GM23338 (cell line): ENCODE data around the gene PCK2. TPM values are rescaled to one million over a fixed set of nuclear protein-coding genes. Genes with fewer than 3 reads are reported as not detected.

Experiments
- ATAC-seq: fragments of 200-7000 bp; cut with Tn5 transposase; 3 replicates; pipeline ENCODE4 v1.9.1; 2020
- DNase-seq: peaks from one replicate; pipeline ENCODE4 v3.0.0-alpha.2; 2015; ENCODE audit warnings: low spot score
- H2AFZ ChIP-seq: fragments of 200-600 bp; sonication (generic); 2 replicates; pipeline ENCODE4 v1.8.0; 2016; ENCODE audit warnings: antibody characterized with exemption, mild to moderate bottlenecking, moderate library complexity
- H3F3A ChIP-seq: fragments of 200-600 bp; sonication (generic); replicated peaks from 2 replicates; pipeline ENCODE4 v1.8.0; 2017; ENCODE audit warnings: antibody characterized with exemption, mixed run types, low read depth
- H3K27ac ChIP-seq: fragments of 200-600 bp; sonication (generic); 2 replicates; pipeline ENCODE4 v1.6.1; 2016; ENCODE audit warnings: low read depth
- H3K27me3 ChIP-seq: fragments of 200-600 bp; sonication (generic); 2 replicates; pipeline ENCODE4 v1.8.0; 2016; ENCODE audit warnings: mild to moderate bottlenecking, mixed run types, moderate library complexity; ENCODE audit not compliant: insufficient read depth
- H3K36me3 ChIP-seq: fragments of 200-600 bp; sonication (generic); 2 replicates; pipeline ENCODE4 v1.8.0; 2016; ENCODE audit warnings: mild to moderate bottlenecking; ENCODE audit not compliant: insufficient read depth
- H3K4me1 ChIP-seq: fragments of 200-600 bp; sonication (generic); 2 replicates; pipeline ENCODE4 v1.8.0; 2016; ENCODE audit warnings: mild to moderate bottlenecking, moderate library complexity; ENCODE audit not compliant: insufficient read depth
- H3K4me2 ChIP-seq: fragments of 200-600 bp; sonication (generic); 2 replicates; pipeline ENCODE4 v1.7.1; 2017; ENCODE audit warnings: mixed run types
- H3K4me3 ChIP-seq: fragments of 200-600 bp; sonication (generic); 2 replicates; pipeline ENCODE4 v1.6.1; 2016; ENCODE audit warnings: mixed run types
- H3K79me2 ChIP-seq: fragments of 200-600 bp; sonication (generic); replicated peaks from 2 replicates; pipeline ENCODE4 v1.8.0; 2017; ENCODE audit warnings: mild to moderate bottlenecking; ENCODE audit not compliant: insufficient read depth
- H3K9me2 ChIP-seq: fragments of 200-600 bp; sonication (generic); 2 replicates; pipeline ENCODE4 v1.8.0; 2017; ENCODE audit not compliant: insufficient read depth
- H4K20me1 ChIP-seq: fragments of 200-600 bp; sonication (generic); replicated peaks from 2 replicates; pipeline ENCODE4 v1.8.0; 2017; ENCODE audit warnings: mild to moderate bottlenecking; ENCODE audit not compliant: insufficient read depth
- H3K27ac Mint-ChIP-seq: 2 replicates; pipeline ENCODE4 v1.8.0; 2020; ENCODE audit warnings: inconsistent platforms, mild to moderate bottlenecking, moderate library complexity, mixed read lengths
- H3K27me3 Mint-ChIP-seq: 3 replicates; pipeline ENCODE4 v1.8.0; 2022; ENCODE audit warnings: low read depth, mild to moderate bottlenecking, moderate library complexity, mixed read lengths, inconsistent platforms; ENCODE audit not compliant: insufficient read depth, poor library complexity
- H3K36me3 Mint-ChIP-seq: 3 replicates; pipeline ENCODE4 v1.8.0; 2021; ENCODE audit warnings: low read depth, mild to moderate bottlenecking, inconsistent platforms, moderate library complexity, mixed read lengths
- H3K4me1 Mint-ChIP-seq: 3 replicates; pipeline ENCODE4 v1.8.0; 2020; ENCODE audit warnings: mild to moderate bottlenecking, inconsistent platforms, mixed read lengths
- H3K4me3 Mint-ChIP-seq: 3 replicates; pipeline ENCODE4 v1.8.0; 2021; ENCODE audit warnings: moderate library complexity, mild to moderate bottlenecking, inconsistent platforms, mixed read lengths
- H3K9me3 Mint-ChIP-seq: 3 replicates; pipeline ENCODE4 v1.8.0; 2020; ENCODE audit warnings: moderate library complexity, mild to moderate bottlenecking, inconsistent platforms, mixed read lengths
- CTCF ChIP-seq, 2 experiments: fragments of 200-600 bp in 1 of 2; sonication (generic) in 1 of 2; conservative IDR thresholded peaks; 2 replicates each; pipeline versions ENCODE4 v1.5.1 to v1.6.1; 2016 to 2017; ENCODE audit warnings: antibody characterized with exemption in 2 of 2, low read depth in 2 of 2, mild to moderate bottlenecking in 2 of 2, moderate library complexity in 1 of 2
- EZH2 ChIP-seq: fragments of 200-600 bp; sonication (generic); IDR thresholded peaks from one replicate; pipeline ENCODE4 v1.8.0; 2017; ENCODE audit warnings: antibody characterized with exemption, mild to moderate bottlenecking, low read depth; ENCODE audit not compliant: unreplicated experiment
- EZH2phosphoT487 ChIP-seq: fragments of 200-600 bp; sonication (generic); IDR thresholded peaks from one replicate; pipeline ENCODE4 v1.8.1; 2018; ENCODE audit warnings: antibody characterized with exemption; ENCODE audit not compliant: unreplicated experiment
- NANOG ChIP-seq: IDR thresholded peaks from 2 replicates; pipeline ENCODE4 v1.6.1; 2016; ENCODE audit warnings: antibody characterized with exemption, borderline replicate concordance
- POLR2AphosphoS5 ChIP-seq: IDR thresholded peaks from 2 replicates; pipeline ENCODE4 v1.6.1; 2016; ENCODE audit warnings: antibody characterized with exemption, low read depth
- STAT1 ChIP-seq: IDR thresholded peaks from one replicate; pipeline ENCODE4 v1.6.1; 2016; ENCODE audit warnings: antibody characterized with exemption; ENCODE audit not compliant: unreplicated experiment
- ZNF114 ChIP-seq: fragments of 250-450 bp; sonication (Bioruptor Pico); IDR thresholded peaks from 2 replicates; pipeline ENCODE4 v1.5.0; 2020; ENCODE audit warnings: mild to moderate bottlenecking, moderate library complexity
- ZNF331 ChIP-seq: fragments of 250-450 bp; sonication (Bioruptor Pico); IDR thresholded peaks from 2 replicates; pipeline ENCODE4 v1.5.0; 2020; ENCODE audit warnings: low read depth, mild to moderate bottlenecking, moderate library complexity
- polyA plus RNA-seq: library from polyadenylated mRNA; unstranded; fragments of >200 nt; fragmentation: Nextera tagmentation; extraction: Ambion mirVana; gene quantifications from 2 replicates; pipeline ENCODE4 v1.2.1, GENCODE V29; 2016
- total RNA-seq: library from RNA; depleted of rRNA; stranded (reverse); fragments of >200 nt; shearing (Covaris generic); gene quantifications from 2 replicates; pipeline ENCODE4 v1.2.3, GENCODE V29; 2014
- TF ChIP-seq, protein P1 (sequence below): IDR thresholded peaks from 2 replicates; pipeline ENCODE4 v1.6.1; 2016; ENCODE audit warnings: antibody characterized with exemption

Gene PCK2
- total and polyA plus RNA-seq, 2 experiments from 2014 or later = 53.5 to 103 TPM

DNA sequence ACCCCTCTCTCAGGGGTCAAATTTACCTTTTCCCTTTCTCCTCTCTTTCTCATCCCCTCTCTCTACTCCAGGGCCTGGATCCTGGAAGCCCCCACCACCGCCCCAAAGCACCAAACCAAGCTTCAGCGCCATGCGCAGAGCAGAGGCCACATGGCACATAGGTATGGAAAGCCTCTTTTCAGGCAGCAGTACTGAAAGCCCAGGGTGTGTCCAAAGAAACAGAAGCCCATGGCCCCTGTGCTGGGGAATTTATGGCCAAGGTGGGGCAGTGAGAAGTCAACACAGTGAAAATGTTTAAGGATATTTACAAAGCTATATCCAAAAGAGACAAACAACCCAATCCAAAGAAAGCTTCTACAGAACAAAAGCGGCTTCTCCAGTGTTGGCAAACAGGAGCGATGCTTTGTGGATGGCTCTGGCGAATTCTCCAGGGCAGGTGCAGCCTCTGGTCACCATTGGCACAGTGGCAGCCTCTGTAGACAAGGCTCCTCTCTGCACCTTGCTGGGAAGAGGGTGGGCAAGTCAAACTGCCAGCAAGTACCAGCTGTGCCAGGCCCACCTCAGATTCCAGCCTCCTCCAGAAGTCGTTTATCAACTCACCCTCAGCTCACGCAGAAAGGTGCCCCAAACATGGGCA, 27.5 kb upstream of the PCK2 start:
- DNase-seq = no peak
- Histone ChIP-seq H2AFZ (no peak overlapping the region), H4K20me1 (no peaks in the 10 kb centered on the region), H3K27me3 (no peaks in the 10 kb centered on the region), H3K9me2 (no peaks in the 10 kb centered on the region), H3F3A (no peaks in the 10 kb centered on the region), H3K4me2 (no peak overlapping the region), H3K4me1 (no peaks in the 10 kb centered on the region), H3K36me3 (no peaks in the 10 kb centered on the region), H3K4me3 (no peak overlapping the region), H3K27ac (no peak overlapping the region), H3K79me2 (no peaks in the 10 kb centered on the region)
- TF ChIP-seq NANOG (no peak), EZH2 (no peak), CTCF (conservative IDR thresholded peaks at IDR 0.05; ENCODE audit: low read depth in 2 of 2) (no peak), STAT1 (no peak)
- TF ChIP-seq, protein P1, sequence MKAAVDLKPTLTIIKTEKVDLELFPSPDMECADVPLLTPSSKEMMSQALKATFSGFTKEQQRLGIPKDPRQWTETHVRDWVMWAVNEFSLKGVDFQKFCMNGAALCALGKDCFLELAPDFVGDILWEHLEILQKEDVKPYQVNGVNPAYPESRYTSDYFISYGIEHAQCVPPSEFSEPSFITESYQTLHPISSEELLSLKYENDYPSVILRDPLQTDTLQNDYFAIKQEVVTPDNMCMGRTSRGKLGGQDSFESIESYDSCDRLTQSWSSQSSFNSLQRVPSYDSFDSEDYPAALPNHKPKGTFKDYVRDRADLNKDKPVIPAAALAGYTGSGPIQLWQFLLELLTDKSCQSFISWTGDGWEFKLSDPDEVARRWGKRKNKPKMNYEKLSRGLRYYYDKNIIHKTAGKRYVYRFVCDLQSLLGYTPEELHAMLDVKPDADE = no peak
- H3K27me3 Mint-ChIP-seq = peaks cover 2% of the 10 kb centered on the region
- ATAC-seq = no peak
- H3K4me3 Mint-ChIP-seq = no peak overlapping the region
- H3K4me1 Mint-ChIP-seq = peaks cover 3% of the 10 kb centered on the region; the same call in 1 of the 3 replicates
- no peaks in the 10 kb centered on the region for H3K36me3 Mint-ChIP-seq
- H3K27ac Mint-ChIP-seq = no peak overlapping the region
- no peaks in the 10 kb centered on the region for H3K9me3 Mint-ChIP-seq

- no peak overlapping the region for H3K4me2 ChIP-seq
- no peak overlapping the region for H3K4me3 ChIP-seq
- H3K36me3 ChIP-seq = no peaks in the 10 kb centered on the region
- Mint-ChIP-seq H3K27me3 (peaks cover 4% of the 10 kb centered on the region), H3K27ac (no peak overlapping the region), H3K4me3 (no peak overlapping the region), H3K9me3 (no peaks in the 10 kb centered on the region), H3K36me3 (no peaks in the 10 kb centered on the region), H3K4me1 (peaks cover 3% of the 10 kb centered on the region; the same call in 1 of the 3 replicates)
- no peaks in the 10 kb centered on the region for H3K79me2 ChIP-seq
- DNase-seq = no peak
- H2AFZ ChIP-seq = no peak overlapping the region
- no peak overlapping the region for H3K27ac ChIP-seq
- no peak for ATAC-seq
- no peaks in the 10 kb centered on the region for H3F3A ChIP-seq
- no peaks in the 10 kb centered on the region for H3K27me3 ChIP-seq
- no peaks in the 10 kb centered on the region for H3K4me1 ChIP-seq
- no peaks in the 10 kb centered on the region for H3K9me2 ChIP-seq
- H4K20me1 ChIP-seq = no peaks in the 10 kb centered on the region
- no peak for TF ChIP-seq EZH2
- TF ChIP-seq CTCF (conservative IDR thresholded peaks at IDR 0.05; ENCODE audit: low read depth in 2 of 2) = no peak
- TF ChIP-seq EZH2phosphoT487 = no peak
- no peak for TF ChIP-seq ZNF114 (CRISPR knock-in tag)
- no peak for TF ChIP-seq POLR2AphosphoS5
- no peak for TF ChIP-seq STAT1
- TF ChIP-seq, protein P1 = no peak
- TF ChIP-seq ZNF331 (CRISPR knock-in tag) = no peak
Observed at GRCh38 chr14:24067133-24068082, 26.7 kb upstream of the PCK2 start.
